ENCODE results near the gene RAD54L. TPM values are rescaled to one million over a fixed set of nuclear protein-coding genes. Genes with fewer than 3 reads are reported as not detected.
"Not testable (repeated sequence)": the region's sequence is repeated elsewhere in the genome, so short reads cannot be mapped to it uniquely, and the experiment has no call there.

Gene RAD54L
- polyA plus RNA-seq, 1 donor from 2014 or later, result 1.1 TPM

DNA sequence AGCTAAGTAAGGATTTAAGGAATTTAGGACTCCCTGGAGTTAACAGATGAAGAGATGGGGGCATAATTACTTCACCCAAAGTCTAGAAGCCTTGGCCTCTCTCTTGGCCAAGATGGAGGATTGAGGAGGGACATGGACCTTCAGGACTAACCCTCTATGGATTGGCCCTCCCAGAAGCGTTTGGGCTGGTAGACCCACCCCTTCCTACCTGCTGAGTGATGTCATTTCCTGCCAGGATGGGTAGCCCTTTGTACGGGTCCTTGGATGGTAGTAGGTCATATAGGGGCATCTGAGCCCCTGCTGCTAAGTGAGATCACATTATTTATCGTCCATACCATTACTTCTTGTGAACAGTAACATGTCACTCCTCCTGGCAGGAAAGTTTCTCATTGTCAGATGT is 26.8 kb upstream of the RAD54L start:
- H3K79me2 ChIP-seq (replicated peaks; ENCODE audit: insufficient read depth, low read length), result no peaks in the 10 kb centered on the region
- H3K9me3 ChIP-seq (ENCODE audit: low read length), result no peaks in the 10 kb centered on the region
- no peaks in the 10 kb centered on the region for H3K27me3 ChIP-seq (ENCODE audit: insufficient read depth, low read depth, low read length)
- no peak overlapping the region for H3K9ac ChIP-seq (ENCODE audit: low read length)
- no peaks in the 10 kb centered on the region for H3F3A ChIP-seq (ENCODE audit: insufficient read depth, low read length, poor library complexity, severe bottlenecking)
- no peak overlapping the region for H2AFZ ChIP-seq (ENCODE audit: low read depth, low read length)
- peak overlapping the region; percentile 33 for H3K27ac ChIP-seq (ENCODE audit: low read length)
- H3K9me2 ChIP-seq (ENCODE audit: insufficient read depth, low read length), result no peaks in the 10 kb centered on the region
- TF ChIP-seq TAF1 (IDR thresholded peaks at IDR 0.05; ENCODE audit: low read depth), result no peak
- TF ChIP-seq, protein P1, sequence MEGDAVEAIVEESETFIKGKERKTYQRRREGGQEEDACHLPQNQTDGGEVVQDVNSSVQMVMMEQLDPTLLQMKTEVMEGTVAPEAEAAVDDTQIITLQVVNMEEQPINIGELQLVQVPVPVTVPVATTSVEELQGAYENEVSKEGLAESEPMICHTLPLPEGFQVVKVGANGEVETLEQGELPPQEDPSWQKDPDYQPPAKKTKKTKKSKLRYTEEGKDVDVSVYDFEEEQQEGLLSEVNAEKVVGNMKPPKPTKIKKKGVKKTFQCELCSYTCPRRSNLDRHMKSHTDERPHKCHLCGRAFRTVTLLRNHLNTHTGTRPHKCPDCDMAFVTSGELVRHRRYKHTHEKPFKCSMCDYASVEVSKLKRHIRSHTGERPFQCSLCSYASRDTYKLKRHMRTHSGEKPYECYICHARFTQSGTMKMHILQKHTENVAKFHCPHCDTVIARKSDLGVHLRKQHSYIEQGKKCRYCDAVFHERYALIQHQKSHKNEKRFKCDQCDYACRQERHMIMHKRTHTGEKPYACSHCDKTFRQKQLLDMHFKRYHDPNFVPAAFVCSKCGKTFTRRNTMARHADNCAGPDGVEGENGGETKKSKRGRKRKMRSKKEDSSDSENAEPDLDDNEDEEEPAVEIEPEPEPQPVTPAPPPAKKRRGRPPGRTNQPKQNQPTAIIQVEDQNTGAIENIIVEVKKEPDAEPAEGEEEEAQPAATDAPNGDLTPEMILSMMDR (IDR thresholded peaks at IDR 0.05; ENCODE audit: poor library complexity, severe bottlenecking), result no peak
- TF ChIP-seq, protein P2, sequence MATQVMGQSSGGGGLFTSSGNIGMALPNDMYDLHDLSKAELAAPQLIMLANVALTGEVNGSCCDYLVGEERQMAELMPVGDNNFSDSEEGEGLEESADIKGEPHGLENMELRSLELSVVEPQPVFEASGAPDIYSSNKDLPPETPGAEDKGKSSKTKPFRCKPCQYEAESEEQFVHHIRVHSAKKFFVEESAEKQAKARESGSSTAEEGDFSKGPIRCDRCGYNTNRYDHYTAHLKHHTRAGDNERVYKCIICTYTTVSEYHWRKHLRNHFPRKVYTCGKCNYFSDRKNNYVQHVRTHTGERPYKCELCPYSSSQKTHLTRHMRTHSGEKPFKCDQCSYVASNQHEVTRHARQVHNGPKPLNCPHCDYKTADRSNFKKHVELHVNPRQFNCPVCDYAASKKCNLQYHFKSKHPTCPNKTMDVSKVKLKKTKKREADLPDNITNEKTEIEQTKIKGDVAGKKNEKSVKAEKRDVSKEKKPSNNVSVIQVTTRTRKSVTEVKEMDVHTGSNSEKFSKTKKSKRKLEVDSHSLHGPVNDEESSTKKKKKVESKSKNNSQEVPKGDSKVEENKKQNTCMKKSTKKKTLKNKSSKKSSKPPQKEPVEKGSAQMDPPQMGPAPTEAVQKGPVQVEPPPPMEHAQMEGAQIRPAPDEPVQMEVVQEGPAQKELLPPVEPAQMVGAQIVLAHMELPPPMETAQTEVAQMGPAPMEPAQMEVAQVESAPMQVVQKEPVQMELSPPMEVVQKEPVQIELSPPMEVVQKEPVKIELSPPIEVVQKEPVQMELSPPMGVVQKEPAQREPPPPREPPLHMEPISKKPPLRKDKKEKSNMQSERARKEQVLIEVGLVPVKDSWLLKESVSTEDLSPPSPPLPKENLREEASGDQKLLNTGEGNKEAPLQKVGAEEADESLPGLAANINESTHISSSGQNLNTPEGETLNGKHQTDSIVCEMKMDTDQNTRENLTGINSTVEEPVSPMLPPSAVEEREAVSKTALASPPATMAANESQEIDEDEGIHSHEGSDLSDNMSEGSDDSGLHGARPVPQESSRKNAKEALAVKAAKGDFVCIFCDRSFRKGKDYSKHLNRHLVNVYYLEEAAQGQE (IDR thresholded peaks at IDR 0.05; ENCODE audit: borderline replicate concordance), result no peak
- TF ChIP-seq EZH2 (IDR thresholded peaks at IDR 0.05; ENCODE audit: borderline replicate concordance, insufficient read depth, low read length, poor library complexity, severe bottlenecking), result no peak
- TF ChIP-seq RAD21 (conservative IDR thresholded peaks at IDR 0.05), result no peak
- no peak for TF ChIP-seq SMC3 (conservative IDR thresholded peaks at IDR 0.05; ENCODE audit: poor library complexity)
- TF ChIP-seq POLR2AphosphoS5 (IDR thresholded peaks at IDR 0.05), result no peak
- TF ChIP-seq MXI1 (conservative IDR thresholded peaks at IDR 0.05; ENCODE audit: poor library complexity, severe bottlenecking), result no peak
- TF ChIP-seq EP300 (conservative IDR thresholded peaks at IDR 0.05; ENCODE audit: poor library complexity, severe bottlenecking), result no peak
- peak overlapping the region; percentile 47 for H3K4me3 ChIP-seq (ENCODE audit: low read length)
- no peaks in the 10 kb centered on the region for H4K20me1 ChIP-seq (ENCODE audit: insufficient read depth)
- H3K36me3 ChIP-seq (ENCODE audit: insufficient read depth, low read length), result no peaks in the 10 kb centered on the region
- no peak overlapping the region for H3K4me2 ChIP-seq (ENCODE audit: low read length)

DNA sequence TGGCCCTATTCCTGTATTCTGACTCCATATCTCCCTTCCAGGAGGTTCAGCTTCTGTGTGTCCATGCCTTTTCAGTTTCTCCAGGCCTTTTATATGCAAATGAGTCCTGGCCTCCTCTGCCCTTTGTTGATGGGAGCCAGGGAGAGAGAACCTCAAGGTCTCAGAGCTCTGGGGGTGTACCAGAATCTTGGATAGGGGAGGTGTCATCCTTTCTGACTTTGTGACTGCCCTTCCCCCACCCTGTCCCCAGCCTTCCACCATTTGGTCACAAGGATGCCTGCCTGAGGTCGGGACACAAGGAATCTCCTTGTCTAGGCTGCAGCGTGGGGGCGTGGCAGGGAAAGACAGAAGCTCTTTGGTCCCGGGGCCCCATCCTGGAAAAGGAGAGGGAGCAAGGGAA is 25.8 kb upstream of the RAD54L start:
- H3K27ac ChIP-seq (ENCODE audit: low read length), result no peak overlapping the region
- H3K27me3 ChIP-seq (ENCODE audit: insufficient read depth, low read depth, low read length), result no peaks in the 10 kb centered on the region
- no peaks in the 10 kb centered on the region for H4K20me1 ChIP-seq (ENCODE audit: insufficient read depth)
- H2AFZ ChIP-seq (ENCODE audit: low read depth, low read length), result no peak overlapping the region
- no peaks in the 10 kb centered on the region for H3K36me3 ChIP-seq (ENCODE audit: insufficient read depth, low read length)
- no peaks in the 10 kb centered on the region for H3K79me2 ChIP-seq (replicated peaks; ENCODE audit: insufficient read depth, low read length)
- no peak overlapping the region for H3K4me3 ChIP-seq (ENCODE audit: low read length)
- H3K9me2 ChIP-seq (ENCODE audit: insufficient read depth, low read length), result no peaks in the 10 kb centered on the region
- H3K9ac ChIP-seq (ENCODE audit: low read length), result no peak overlapping the region
- TF ChIP-seq, protein P1 (IDR thresholded peaks at IDR 0.05; ENCODE audit: poor library complexity, severe bottlenecking), result no peak
- TF ChIP-seq EP300 (conservative IDR thresholded peaks at IDR 0.05; ENCODE audit: poor library complexity, severe bottlenecking), result no peak
- TF ChIP-seq TAF1 (IDR thresholded peaks at IDR 0.05; ENCODE audit: low read depth), result no peak
- no peak for TF ChIP-seq RAD21 (conservative IDR thresholded peaks at IDR 0.05)
- TF ChIP-seq MXI1 (conservative IDR thresholded peaks at IDR 0.05; ENCODE audit: poor library complexity, severe bottlenecking), result no peak
- TF ChIP-seq EZH2 (IDR thresholded peaks at IDR 0.05; ENCODE audit: borderline replicate concordance, insufficient read depth, low read length, poor library complexity, severe bottlenecking), result no peak
- TF ChIP-seq POLR2AphosphoS5 (IDR thresholded peaks at IDR 0.05), result no peak
- TF ChIP-seq SMC3 (conservative IDR thresholded peaks at IDR 0.05; ENCODE audit: poor library complexity), result no peak
- TF ChIP-seq, protein P2 (IDR thresholded peaks at IDR 0.05; ENCODE audit: borderline replicate concordance), result no peak
- H3F3A ChIP-seq (ENCODE audit: insufficient read depth, low read length, poor library complexity, severe bottlenecking), result no peaks in the 10 kb centered on the region
- no peaks in the 10 kb centered on the region for H3K9me3 ChIP-seq (ENCODE audit: low read length)
- no peak overlapping the region for H3K4me2 ChIP-seq (ENCODE audit: low read length)

DNA sequence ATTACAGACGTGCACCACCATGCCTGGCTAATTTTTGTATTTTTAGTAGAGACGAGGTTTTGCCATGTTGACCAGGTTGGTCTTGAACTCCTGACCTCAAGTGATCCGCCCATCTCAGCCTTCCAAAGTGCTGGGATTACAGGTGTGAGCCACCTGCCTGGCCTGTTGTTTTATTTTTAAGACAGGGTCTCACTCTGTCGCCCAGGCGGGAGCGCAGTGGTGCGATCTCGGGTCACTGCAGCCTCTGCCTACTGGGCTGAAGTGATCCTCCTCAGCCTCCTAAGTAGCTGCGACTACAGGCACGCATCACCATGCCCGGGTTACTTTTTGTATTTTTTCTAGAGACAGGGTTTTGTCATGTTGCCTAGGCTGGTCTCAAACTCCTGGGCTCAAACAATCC is 24.5 kb upstream of the RAD54L start:
- H3K79me2 ChIP-seq (replicated peaks; ENCODE audit: insufficient read depth, low read length); H3K9me2 ChIP-seq (ENCODE audit: insufficient read depth, low read length); H3K9me3 ChIP-seq (ENCODE audit: low read length); H3K36me3 ChIP-seq (ENCODE audit: insufficient read depth, low read length); H2AFZ ChIP-seq (ENCODE audit: low read depth, low read length); H3K27me3 ChIP-seq (ENCODE audit: insufficient read depth, low read depth, low read length); H3F3A ChIP-seq (ENCODE audit: insufficient read depth, low read length, poor library complexity, severe bottlenecking); H3K27ac ChIP-seq (ENCODE audit: low read length); H3K9ac ChIP-seq (ENCODE audit: low read length); H3K4me3 ChIP-seq (ENCODE audit: low read length); H3K4me2 ChIP-seq (ENCODE audit: low read length); H4K20me1 ChIP-seq (ENCODE audit: insufficient read depth): not testable (repeated sequence)
